K562 (cell line): ENCODE data around the gene ALOX5. TPM values are rescaled to one million over a fixed set of nuclear protein-coding genes. Genes with fewer than 3 reads are reported as not detected.

Experiments used
- CSDE1 ChIP-seq, 2 experiments: fragments of 450-650 bp; IDR thresholded peaks; 2 replicates each; pipeline ENCODE4 v1.6.1; 2016; ENCODE audit warnings: mild to moderate bottlenecking in 1 of 2
- MCM3 ChIP-seq: fragments of 450-650 bp; IDR thresholded peaks from 2 replicates; pipeline ENCODE4 v1.6.1; 2016
- MEF2A ChIP-seq: IDR thresholded peaks from 2 replicates; pipeline ENCODE4 v1.6.1; 2011; ENCODE audit warnings: low read depth, mild to moderate bottlenecking, low read length, moderate library complexity; ENCODE audit not compliant: control insufficient read depth
- MTF1 ChIP-seq: fragments of 250-450 bp; sonication (Bioruptor Pico); IDR thresholded peaks from 2 replicates; pipeline ENCODE4 v1.9.0; 2021; ENCODE audit warnings: moderate library complexity, mild to moderate bottlenecking, inconsistent platforms, borderline replicate concordance
- PML ChIP-seq: IDR thresholded peaks from 2 replicates; pipeline ENCODE4 v1.6.1; 2012; ENCODE audit warnings: low read length, inconsistent platforms
- RFX7 ChIP-seq: fragments of 250-450 bp; sonication (Bioruptor Pico); IDR thresholded peaks from 2 replicates; pipeline ENCODE4 v1.5.1; 2021; ENCODE audit warnings: mild to moderate bottlenecking
- TCF7L2 ChIP-seq: fragments of 150-350 bp; IDR thresholded peaks from 2 replicates; pipeline ENCODE4 v1.6.1; 2016; ENCODE audit warnings: low read depth, mild to moderate bottlenecking, low read length, moderate library complexity
- TGIF2 ChIP-seq: sonication (generic); formaldehyde crosslinking; IDR thresholded peaks from 2 replicates; pipeline ENCODE4 v1.8.1; 2022; ENCODE audit warnings: mild to moderate bottlenecking, missing genetic modification reagents, moderate library complexity
- ZBTB7A ChIP-seq: IDR thresholded peaks from 2 replicates; pipeline ENCODE4 v1.6.1; 2011; ENCODE audit warnings: low read depth, mild to moderate bottlenecking, low read length, moderate library complexity, borderline replicate concordance; ENCODE audit not compliant: control insufficient read depth
- ZKSCAN8 ChIP-seq: fragments of 200-800 bp; sonication (Bioruptor generic); IDR thresholded peaks from 2 replicates; pipeline ENCODE4 v1.6.1; 2016; ENCODE audit warnings: missing genetic modification characterization, missing compliant biosample characterization
- ZNF347 ChIP-seq: fragments of 450-650 bp; formaldehyde crosslinking; IDR thresholded peaks from 2 replicates; pipeline ENCODE4 v1.4.0; 2020; ENCODE audit warnings: low read depth, mild to moderate bottlenecking, moderate library complexity
- ZNF696 ChIP-seq: fragments of 250-450 bp; sonication (Bioruptor Pico); conservative IDR thresholded peaks from 2 replicates; pipeline ENCODE4 v1.4.0; 2020; ENCODE audit warnings: mild to moderate bottlenecking, moderate library complexity
- ZNF764 ChIP-seq: fragments of 250-450 bp; sonication (Bioruptor Pico); IDR thresholded peaks from 2 replicates; pipeline ENCODE4 v1.4.0; 2020; ENCODE audit warnings: low read depth, mild to moderate bottlenecking, moderate library complexity
- polyA plus RNA-seq, 8 experiments: library from polyadenylated mRNA; depleted of rRNA in 4 of 8; stranded (reverse) in 5 of 8; unstranded in 3 of 8; fragments of >200 nt; fragmentation: Nextera tagmentation in 2 of 8; fragmentation: Illumina TruSeq in 1 of 8; extraction: Ambion mirVana in 2 of 8; extraction: Trizol in 1 of 8; gene quantifications; 2 replicates each; pipeline versions ENCODE4 v1.2.1 to v1.2.3, GENCODE V29; 2011 to 2014; ENCODE audit warnings: inconsistent platforms in 1 of 8, missing spikeins in 1 of 8
- total RNA-seq, 7 experiments: library from RNA; depleted of rRNA in 6 of 7; stranded (reverse); fragments of >200 nt in 6 of 7; fragmentation: Illumina TruSeq in 2 of 7; extraction: Trizol in 2 of 7; gene quantifications; 2 replicates each; pipeline versions ENCODE4 v1.2.1 to v1.2.3, GENCODE V29; 2011 to 2021; ENCODE audit warnings: low replicate concordance in 1 of 7
- TF ChIP-seq, protein P1 (sequence below): fragments of 200-400 bp; formaldehyde crosslinking; IDR thresholded peaks from 2 replicates; pipeline ENCODE4 v1.6.1; 2017; ENCODE audit warnings: mild to moderate bottlenecking, low read depth, low read length, moderate library complexity
- TF ChIP-seq, protein P2 (sequence below): fragments of 250-450 bp; sonication (Bioruptor Pico); IDR thresholded peaks from 2 replicates; pipeline ENCODE4 v1.5.0; 2021
- TF ChIP-seq, protein P3 (sequence below): fragments of 450-650 bp; formaldehyde crosslinking; IDR thresholded peaks from 2 replicates; pipeline ENCODE4 v1.4.0; 2020; ENCODE audit warnings: mild to moderate bottlenecking
- TF ChIP-seq, protein P4 (sequence below), 2 experiments: fragments of 450-650 bp in 1 of 2; sonication (generic) in 1 of 2; formaldehyde crosslinking in 1 of 2; IDR thresholded peaks; 2 replicates each; pipeline versions ENCODE4 v1.7.1 to v1.9.0; 2016 to 2022; ENCODE audit warnings: inconsistent platforms in 1 of 2, mild to moderate bottlenecking in 1 of 2, missing genetic modification reagents in 1 of 2

Gene ALOX5
- total and polyA plus RNA-seq, 9 of the 15 experiments (the other 6 are each of a cell fraction or from before 2014, with no cell fraction given), result 0.10 to 2.4 (median 1.4) TPM

DNA sequence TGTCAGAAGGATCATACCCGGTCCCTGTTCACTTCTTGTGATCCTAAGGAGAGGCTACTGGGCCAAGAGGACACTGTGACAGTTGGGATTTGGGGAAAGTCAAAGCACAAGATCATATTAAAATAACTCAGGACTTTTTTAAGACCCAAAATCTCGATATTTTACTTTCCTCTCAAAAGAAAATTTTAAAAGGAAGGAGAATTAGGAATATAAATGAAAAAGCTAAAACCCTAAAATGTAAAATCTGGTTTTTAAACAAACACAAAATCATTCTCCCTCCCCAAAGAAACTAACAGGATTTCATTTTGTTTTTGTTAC, 36.4 kb downstream of the ALOX5 start (continued):
- TF ChIP-seq, protein P1, sequence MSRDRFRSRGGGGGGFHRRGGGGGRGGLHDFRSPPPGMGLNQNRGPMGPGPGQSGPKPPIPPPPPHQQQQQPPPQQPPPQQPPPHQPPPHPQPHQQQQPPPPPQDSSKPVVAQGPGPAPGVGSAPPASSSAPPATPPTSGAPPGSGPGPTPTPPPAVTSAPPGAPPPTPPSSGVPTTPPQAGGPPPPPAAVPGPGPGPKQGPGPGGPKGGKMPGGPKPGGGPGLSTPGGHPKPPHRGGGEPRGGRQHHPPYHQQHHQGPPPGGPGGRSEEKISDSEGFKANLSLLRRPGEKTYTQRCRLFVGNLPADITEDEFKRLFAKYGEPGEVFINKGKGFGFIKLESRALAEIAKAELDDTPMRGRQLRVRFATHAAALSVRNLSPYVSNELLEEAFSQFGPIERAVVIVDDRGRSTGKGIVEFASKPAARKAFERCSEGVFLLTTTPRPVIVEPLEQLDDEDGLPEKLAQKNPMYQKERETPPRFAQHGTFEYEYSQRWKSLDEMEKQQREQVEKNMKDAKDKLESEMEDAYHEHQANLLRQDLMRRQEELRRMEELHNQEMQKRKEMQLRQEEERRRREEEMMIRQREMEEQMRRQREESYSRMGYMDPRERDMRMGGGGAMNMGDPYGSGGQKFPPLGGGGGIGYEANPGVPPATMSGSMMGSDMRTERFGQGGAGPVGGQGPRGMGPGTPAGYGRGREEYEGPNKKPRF, result no peak
- TF ChIP-seq MTF1 (no peak), MEF2A (no peak), ZBTB7A (no peak), MCM3 (no peak), ZKSCAN8 (CRISPR knock-in tag) (no peak), CSDE1 (IDR thresholded peaks at IDR 0.05) (no peak), PML (no peak), TGIF2 (CRISPR knock-in tag) (no peak), ZNF764 (no peak), RFX7 (CRISPR knock-in tag) (no peak), ZNF696 (no peak; the same call in 1 of the 2 replicates), TCF7L2 (no peak), ZNF347 (CRISPR knock-in tag) (no peak)
- TF ChIP-seq, protein P2, sequence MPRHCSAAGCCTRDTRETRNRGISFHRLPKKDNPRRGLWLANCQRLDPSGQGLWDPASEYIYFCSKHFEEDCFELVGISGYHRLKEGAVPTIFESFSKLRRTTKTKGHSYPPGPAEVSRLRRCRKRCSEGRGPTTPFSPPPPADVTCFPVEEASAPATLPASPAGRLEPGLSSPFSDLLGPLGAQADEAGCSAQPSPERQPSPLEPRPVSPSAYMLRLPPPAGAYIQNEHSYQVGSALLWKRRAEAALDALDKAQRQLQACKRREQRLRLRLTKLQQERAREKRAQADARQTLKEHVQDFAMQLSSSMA (CRISPR knock-in tag), result no peak
- TF ChIP-seq, protein P3, sequence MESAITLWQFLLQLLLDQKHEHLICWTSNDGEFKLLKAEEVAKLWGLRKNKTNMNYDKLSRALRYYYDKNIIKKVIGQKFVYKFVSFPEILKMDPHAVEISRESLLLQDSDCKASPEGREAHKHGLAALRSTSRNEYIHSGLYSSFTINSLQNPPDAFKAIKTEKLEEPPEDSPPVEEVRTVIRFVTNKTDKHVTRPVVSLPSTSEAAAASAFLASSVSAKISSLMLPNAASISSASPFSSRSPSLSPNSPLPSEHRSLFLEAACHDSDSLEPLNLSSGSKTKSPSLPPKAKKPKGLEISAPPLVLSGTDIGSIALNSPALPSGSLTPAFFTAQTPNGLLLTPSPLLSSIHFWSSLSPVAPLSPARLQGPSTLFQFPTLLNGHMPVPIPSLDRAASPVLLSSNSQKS (CRISPR knock-in tag), result 0 out of 2 replicates have a peak, but pooled peaks have one; percentile 49
- TF ChIP-seq, protein P4, sequence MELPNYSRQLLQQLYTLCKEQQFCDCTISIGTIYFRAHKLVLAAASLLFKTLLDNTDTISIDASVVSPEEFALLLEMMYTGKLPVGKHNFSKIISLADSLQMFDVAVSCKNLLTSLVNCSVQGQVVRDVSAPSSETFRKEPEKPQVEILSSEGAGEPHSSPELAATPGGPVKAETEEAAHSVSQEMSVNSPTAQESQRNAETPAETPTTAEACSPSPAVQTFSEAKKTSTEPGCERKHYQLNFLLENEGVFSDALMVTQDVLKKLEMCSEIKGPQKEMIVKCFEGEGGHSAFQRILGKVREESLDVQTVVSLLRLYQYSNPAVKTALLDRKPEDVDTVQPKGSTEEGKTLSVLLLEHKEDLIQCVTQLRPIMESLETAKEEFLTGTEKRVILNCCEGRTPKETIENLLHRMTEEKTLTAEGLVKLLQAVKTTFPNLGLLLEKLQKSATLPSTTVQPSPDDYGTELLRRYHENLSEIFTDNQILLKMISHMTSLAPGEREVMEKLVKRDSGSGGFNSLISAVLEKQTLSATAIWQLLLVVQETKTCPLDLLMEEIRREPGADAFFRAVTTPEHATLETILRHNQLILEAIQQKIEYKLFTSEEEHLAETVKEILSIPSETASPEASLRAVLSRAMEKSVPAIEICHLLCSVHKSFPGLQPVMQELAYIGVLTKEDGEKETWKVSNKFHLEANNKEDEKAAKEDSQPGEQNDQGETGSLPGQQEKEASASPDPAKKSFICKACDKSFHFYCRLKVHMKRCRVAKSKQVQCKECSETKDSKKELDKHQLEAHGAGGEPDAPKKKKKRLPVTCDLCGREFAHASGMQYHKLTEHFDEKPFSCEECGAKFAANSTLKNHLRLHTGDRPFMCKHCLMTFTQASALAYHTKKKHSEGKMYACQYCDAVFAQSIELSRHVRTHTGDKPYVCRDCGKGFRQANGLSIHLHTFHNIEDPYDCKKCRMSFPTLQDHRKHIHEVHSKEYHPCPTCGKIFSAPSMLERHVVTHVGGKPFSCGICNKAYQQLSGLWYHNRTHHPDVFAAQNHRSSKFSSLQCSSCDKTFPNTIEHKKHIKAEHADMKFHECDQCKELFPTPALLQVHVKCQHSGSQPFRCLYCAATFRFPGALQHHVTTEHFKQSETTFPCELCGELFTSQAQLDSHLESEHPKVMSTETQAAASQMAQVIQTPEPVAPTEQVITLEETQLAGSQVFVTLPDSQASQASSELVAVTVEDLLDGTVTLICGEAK (IDR thresholded peaks at IDR 0.05), result 0 out of 2 replicates have a peak, but pooled peaks have one; percentile 31
- TF ChIP-seq, protein P4 (CRISPR knock-in tag; IDR thresholded peaks at IDR 0.05), result no peak
